WI38 (cell line): ENCODE results near the gene ZNF625.
A peak's percentile ranks its signal among the peaks of the same experiment; 100 is the strongest.

Experiments
- H3K4me3 ChIP-seq: 2 replicates; pipeline ENCODE4 v1.5.1; 2011; ENCODE audit warnings: low read depth, mild to moderate bottlenecking, control low read depth, low read length
- CTCF ChIP-seq: IDR thresholded peaks from 2 replicates; pipeline ENCODE4 v1.5.1; 2012; ENCODE audit warnings: low read depth, mild to moderate bottlenecking, control low read depth, low read length

ZNF625 gene

DNA sequence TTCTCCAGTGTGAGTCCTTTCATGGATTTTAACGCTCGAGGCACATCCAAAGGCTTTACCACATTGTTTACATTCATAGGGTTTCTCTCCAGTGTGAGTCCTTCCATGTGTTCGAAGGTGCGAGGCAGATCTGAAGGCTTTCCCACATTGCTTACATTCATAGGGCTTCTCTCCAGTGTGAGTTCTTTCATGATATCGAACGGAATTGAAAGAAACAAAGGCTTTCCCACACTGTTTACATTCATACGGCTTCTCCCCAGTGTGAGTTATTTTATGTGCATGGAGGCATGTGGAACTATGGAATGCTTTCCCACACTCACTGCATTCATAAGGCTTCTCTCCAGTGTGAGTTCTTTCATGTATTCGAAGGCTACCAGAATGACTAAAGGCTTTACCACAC is 11.2 kb downstream of the ZNF625 start:
- no peak overlapping the region for H3K4me3 ChIP-seq
- TF ChIP-seq CTCF: no peak

GRCh38 chr19:12141405-12141736 is 15.2 kb downstream of the ZNF625 start:
- no peak overlapping the region for H3K4me3 ChIP-seq
- no peak for TF ChIP-seq CTCF

- TF ChIP-seq CTCF: peak; percentile 80
These were observed 15.8 kb downstream of the ZNF625 start for GRCh38 chr19:12140545-12141404.

GRCh38 chr19:12139885-12140544 is 16.5 kb downstream of the ZNF625 start, which contains the start of gene ZNF20:
Gene ZNF20 (minus strand): TSS chr19:12140350. CDS start chr19:12140182, 168 bp downstream.
- H3K4me3 ChIP-seq: peak within 1 kb of the TSS; percentile 85
- no peak for TF ChIP-seq CTCF

More at GRCh38 chr19:12140545-12141404, 15.8 kb downstream of the ZNF625 start:
- H3K4me3 ChIP-seq: peak overlapping the region; percentile 85

- TF ChIP-seq CTCF: no peak
- peak overlapping the region; percentile 85 for H3K4me3 ChIP-seq
These were observed 17.3 kb downstream of the ZNF625 start for GRCh38 chr19:12139269-12139668.

- H3K4me3 ChIP-seq: no peak overlapping the region
- TF ChIP-seq CTCF: no peak
These were observed 19.2 kb downstream of the ZNF625 start for GRCh38 chr19:12137221-12137940.
